Cardiac muscle cell (in vitro differentiated cells and primary cell): ENCODE measurements around the gene SUGP2. TPM values are rescaled to one million over a fixed set of nuclear protein-coding genes. Genes with fewer than 3 reads are reported as not detected.

Source experiments
- DNase-seq, 2 donors: peaks; one replicate each; pipeline versions ENCODE4 v3.0.0 to v3.0.0-alpha.2; 2010 to 2017; ENCODE audit warnings: low read depth in 1 of 2, low spot score in 1 of 2
- H3K27ac ChIP-seq: fragments of 200-600 bp; sonication (generic); 2 replicates; pipeline ENCODE4 v1.5.1; 2016
- H3K27me3 ChIP-seq: fragments of 200-600 bp; sonication (generic); 2 replicates; pipeline ENCODE4 v1.6.0; 2016; ENCODE audit warnings: control low read depth
- H3K36me3 ChIP-seq: fragments of 200-600 bp; sonication (generic); 2 replicates; pipeline ENCODE4 v1.5.1; 2016; ENCODE audit warnings: control low read depth
- H3K4me1 ChIP-seq: fragments of 200-600 bp; sonication (generic); 2 replicates; pipeline ENCODE4 v1.8.1; 2017; ENCODE audit warnings: low read depth, mild to moderate bottlenecking, mixed run types
- H3K4me3 ChIP-seq: fragments of 200-600 bp; sonication (generic); 2 replicates; pipeline ENCODE4 v1.5.1; 2016; ENCODE audit warnings: mild to moderate bottlenecking
- H3K9me3 ChIP-seq: fragments of 200-600 bp; sonication (generic); 2 replicates; pipeline ENCODE4 v1.5.1; 2017; ENCODE audit warnings: low read depth, mild to moderate bottlenecking, control low read depth
- polyA plus RNA-seq: library from polyadenylated mRNA; unstranded; fragments of >200 nt; fragmentation: Nextera tagmentation; extraction: Ambion mirVana; gene quantifications from 2 replicates; pipeline ENCODE4 v1.2.1, GENCODE V29; 2016
- total RNA-seq: library from RNA; depleted of rRNA; stranded (reverse); fragments of >200 nt; gene quantifications from 2 replicates; pipeline ENCODE4 v1.2.3, GENCODE V29; 2016
- TF ChIP-seq, protein P1 (sequence below): IDR thresholded peaks from 2 replicates; pipeline ENCODE4 v1.5.1; 2012; ENCODE audit warnings: low read depth, mild to moderate bottlenecking, low read length

SUGP2 gene
- total and polyA plus RNA-seq, 2 experiments from 2014 or later = 120 to 126 TPM

DNA sequence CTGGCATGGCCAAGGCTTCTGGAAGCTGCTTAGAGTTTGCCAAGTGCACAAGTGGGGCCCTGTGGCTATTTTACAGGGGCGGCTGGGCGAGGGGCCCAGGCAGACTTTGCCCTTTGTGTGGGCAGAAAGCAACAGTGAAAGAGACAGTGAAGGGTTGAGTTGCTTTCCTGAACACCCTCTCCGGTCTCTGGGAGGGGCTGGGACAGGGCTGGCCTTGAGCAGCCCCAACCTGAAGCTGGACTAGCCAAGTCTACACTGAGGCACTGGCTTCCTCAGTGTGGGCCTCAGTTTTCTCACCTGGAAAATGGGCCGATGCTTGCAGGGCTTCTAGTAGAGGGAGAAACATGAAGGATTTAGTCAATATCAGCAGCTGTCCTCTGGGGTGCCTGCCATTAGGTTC, 89.9 kb downstream of the SUGP2 start:
- no peaks in the 10 kb centered on the region for H3K36me3 ChIP-seq
- DNase-seq = no peak
- TF ChIP-seq, protein P1, sequence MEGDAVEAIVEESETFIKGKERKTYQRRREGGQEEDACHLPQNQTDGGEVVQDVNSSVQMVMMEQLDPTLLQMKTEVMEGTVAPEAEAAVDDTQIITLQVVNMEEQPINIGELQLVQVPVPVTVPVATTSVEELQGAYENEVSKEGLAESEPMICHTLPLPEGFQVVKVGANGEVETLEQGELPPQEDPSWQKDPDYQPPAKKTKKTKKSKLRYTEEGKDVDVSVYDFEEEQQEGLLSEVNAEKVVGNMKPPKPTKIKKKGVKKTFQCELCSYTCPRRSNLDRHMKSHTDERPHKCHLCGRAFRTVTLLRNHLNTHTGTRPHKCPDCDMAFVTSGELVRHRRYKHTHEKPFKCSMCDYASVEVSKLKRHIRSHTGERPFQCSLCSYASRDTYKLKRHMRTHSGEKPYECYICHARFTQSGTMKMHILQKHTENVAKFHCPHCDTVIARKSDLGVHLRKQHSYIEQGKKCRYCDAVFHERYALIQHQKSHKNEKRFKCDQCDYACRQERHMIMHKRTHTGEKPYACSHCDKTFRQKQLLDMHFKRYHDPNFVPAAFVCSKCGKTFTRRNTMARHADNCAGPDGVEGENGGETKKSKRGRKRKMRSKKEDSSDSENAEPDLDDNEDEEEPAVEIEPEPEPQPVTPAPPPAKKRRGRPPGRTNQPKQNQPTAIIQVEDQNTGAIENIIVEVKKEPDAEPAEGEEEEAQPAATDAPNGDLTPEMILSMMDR = no peak

DNA sequence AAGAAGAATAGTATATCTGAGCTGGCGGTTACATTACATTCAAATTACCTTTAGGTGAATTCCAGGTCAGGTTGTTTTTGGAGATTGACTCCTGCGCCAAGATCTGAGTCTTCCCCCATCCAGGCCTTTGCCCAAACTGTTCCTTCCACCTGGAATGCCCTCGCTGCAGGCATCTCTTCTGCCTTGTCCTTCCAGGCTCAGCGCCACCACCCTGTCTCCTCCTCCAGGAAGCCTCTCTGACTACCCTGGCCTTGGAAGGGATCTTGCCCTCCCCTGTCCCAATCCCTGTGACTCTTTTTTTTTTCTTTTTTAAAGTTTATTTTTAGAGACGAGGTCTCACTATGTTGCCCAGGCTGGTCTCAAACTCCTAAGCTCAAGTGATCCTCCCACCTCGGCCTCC, 90.6 kb downstream of the SUGP2 start:
- no peak overlapping the region for H3K27ac ChIP-seq
- no peak for DNase-seq
- no peaks in the 10 kb centered on the region for H3K36me3 ChIP-seq
- H3K4me3 ChIP-seq = no peak overlapping the region
- no peaks in the 10 kb centered on the region for H3K27me3 ChIP-seq
- H3K9me3 ChIP-seq = no peaks in the 10 kb centered on the region
- no peaks in the 10 kb centered on the region for H3K4me1 ChIP-seq
- TF ChIP-seq, protein P1 = no peak

More for the DNA sequence above, 89.9 kb downstream of the SUGP2 start:
- Histone ChIP-seq H3K4me1 (no peaks in the 10 kb centered on the region), H3K27me3 (no peaks in the 10 kb centered on the region), H3K27ac (no peak overlapping the region), H3K4me3 (no peak overlapping the region), H3K9me3 (no peaks in the 10 kb centered on the region)

DNA sequence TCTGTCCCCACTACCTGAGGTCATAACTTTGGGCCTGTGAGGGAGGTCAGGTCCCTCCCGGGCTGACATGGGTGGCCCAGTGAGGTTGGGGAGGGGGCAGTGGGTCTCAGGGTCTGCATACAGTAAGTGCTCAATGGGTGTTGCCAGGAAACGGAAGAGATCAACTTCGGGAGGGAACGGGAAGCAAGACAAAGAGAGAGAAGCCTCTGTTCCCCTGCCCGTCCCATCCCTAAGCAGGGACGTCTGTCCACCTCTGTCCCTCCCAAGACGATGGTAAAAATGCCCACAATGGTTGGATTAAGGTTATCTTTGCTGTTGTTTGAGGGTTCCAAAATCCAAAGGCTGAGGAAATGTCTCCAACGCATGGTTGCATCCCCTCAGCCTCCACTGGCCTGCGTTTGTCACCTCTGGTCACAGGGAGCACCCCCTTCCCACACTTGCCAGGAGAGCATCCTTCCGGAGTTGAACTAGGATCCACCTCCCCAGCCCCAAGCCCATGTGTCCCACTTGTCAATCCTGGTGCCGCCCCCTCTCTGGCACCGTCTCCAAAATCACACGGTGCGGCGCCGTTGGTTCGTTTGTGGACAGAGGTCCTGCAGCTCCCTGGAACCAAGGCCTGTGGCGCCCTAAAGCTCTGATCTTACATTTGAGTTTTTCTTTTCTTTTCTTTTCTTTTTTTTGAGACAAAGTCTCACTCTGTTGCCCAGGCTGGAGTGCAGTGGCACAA, 91.5 kb downstream of the SUGP2 start:
- no peak for DNase-seq
- no peaks in the 10 kb centered on the region for H3K4me1 ChIP-seq
- no peaks in the 10 kb centered on the region for H3K27me3 ChIP-seq
- no peaks in the 10 kb centered on the region for H3K36me3 ChIP-seq
- no peak overlapping the region for H3K4me3 ChIP-seq
- no peaks in the 10 kb centered on the region for H3K9me3 ChIP-seq
- TF ChIP-seq, protein P1 = no peak
- no peak overlapping the region for H3K27ac ChIP-seq

Other genes with a start within 250 kb of the SUGP2 start
- 0.07 and 0.09 TPM in 2 replicates for gene COMP, start 242.2 kb downstream of the SUGP2 start, total RNA-seq
- gene COMP, start 242.2 kb downstream of the SUGP2 start, polyA plus RNA-seq = 0.46 TPM in 1 of 2 replicates, not detected in the other
- gene UPF1, start 201.6 kb downstream of the SUGP2 start, total RNA-seq = 77.5 and 121 TPM in 2 replicates
- gene UPF1, start 201.6 kb downstream of the SUGP2 start, polyA plus RNA-seq = 36.4 and 37.7 TPM in 2 replicates
- 15.2 and 16.1 TPM in 2 replicates for gene CERS1, start 137.4 kb downstream of the SUGP2 start, total RNA-seq
- gene CERS1, start 137.4 kb downstream of the SUGP2 start, polyA plus RNA-seq = 29.3 and 30.9 TPM in 2 replicates
- gene COPE, start 114.1 kb downstream of the SUGP2 start, total RNA-seq = 306 and 478 TPM in 2 replicates
- gene COPE, start 114.1 kb downstream of the SUGP2 start, polyA plus RNA-seq = 417 and 523 TPM in 2 replicates
- 57.6 and 65.4 TPM in 2 replicates for gene DDX49, start 113.8 kb downstream of the SUGP2 start, total RNA-seq
- 42.8 and 48.5 TPM in 2 replicates for gene DDX49, start 113.8 kb downstream of the SUGP2 start, polyA plus RNA-seq
- 55.8 and 62.7 TPM in 2 replicates for gene HOMER3, start 92.3 kb downstream of the SUGP2 start, total RNA-seq
- 47.0 and 49.0 TPM in 2 replicates for gene HOMER3, start 92.3 kb downstream of the SUGP2 start, polyA plus RNA-seq
- gene ARMC6, start 86 bp upstream of the SUGP2 start, total RNA-seq = 34.6 and 42.2 TPM in 2 replicates
- 22.7 and 31.0 TPM in 2 replicates for gene ARMC6, start 86 bp upstream of the SUGP2 start, polyA plus RNA-seq
- 22.4 and 30.4 TPM in 2 replicates for gene SLC25A42, start 30.5 kb upstream of the SUGP2 start, total RNA-seq
- 28.7 and 31.3 TPM in 2 replicates for gene SLC25A42, start 30.5 kb upstream of the SUGP2 start, polyA plus RNA-seq
- gene TMEM161A, start 105.0 kb upstream of the SUGP2 start, total RNA-seq = 83.9 and 136 TPM in 2 replicates
- 121 and 157 TPM in 2 replicates for gene TMEM161A, start 105.0 kb upstream of the SUGP2 start, polyA plus RNA-seq
- 0.18 TPM in 1 of 2 replicates, not detected in the other for gene MEF2B, start 136.7 kb upstream of the SUGP2 start, total RNA-seq
- gene MEF2B, start 136.7 kb upstream of the SUGP2 start, polyA plus RNA-seq = 1.2 and 1.7 TPM in 2 replicates
- gene BORCS8, start 158.6 kb upstream of the SUGP2 start, total RNA-seq = 24.7 and 28.7 TPM in 2 replicates
- gene BORCS8, start 158.6 kb upstream of the SUGP2 start, polyA plus RNA-seq = 29.1 and 38.0 TPM in 2 replicates
- gene RFXANK, start 158.7 kb upstream of the SUGP2 start, total RNA-seq = 88.8 and 117 TPM in 2 replicates
- 130 and 156 TPM in 2 replicates for gene RFXANK, start 158.7 kb upstream of the SUGP2 start, polyA plus RNA-seq
- gene NR2C2AP, start 169.9 kb upstream of the SUGP2 start, total RNA-seq = 5.1 and 6.4 TPM in 2 replicates
- gene NR2C2AP, start 169.9 kb upstream of the SUGP2 start, polyA plus RNA-seq = 7.8 and 10.0 TPM in 2 replicates
- gene NCAN, start 178.4 kb upstream of the SUGP2 start, total RNA-seq = 0.36 and 0.42 TPM in 2 replicates
- gene NCAN, start 178.4 kb upstream of the SUGP2 start, polyA plus RNA-seq = 0.45 TPM in 1 of 2 replicates, not detected in the other
- gene TM6SF2, start 239.8 kb upstream of the SUGP2 start, total RNA-seq = 4.9 and 9.6 TPM in 2 replicates
- gene TM6SF2, start 239.8 kb upstream of the SUGP2 start, polyA plus RNA-seq = 12.1 and 13.5 TPM in 2 replicates